H9 (cell line): ENCODE data around the gene P2RY8. TPM values are rescaled to one million over a fixed set of nuclear protein-coding genes. Genes with fewer than 3 reads are reported as not detected.

ENCODE experiments used
- DNase-seq: peaks from one replicate; pipeline ENCODE4 v3.0.0-alpha.2; 2017
- H2AFZ ChIP-seq: one replicate; pipeline ENCODE4 v1.6.1; 2013; ENCODE audit warnings: mild to moderate bottlenecking, low read length, control low read depth, moderate library complexity
- H2AK5ac ChIP-seq: 2 replicates; pipeline ENCODE4 v1.6.1; 2013; ENCODE audit warnings: low read length, control low read depth, mixed read lengths; ENCODE audit not compliant: insufficient read length
- H2BK120ac ChIP-seq: one replicate; pipeline ENCODE4 v1.6.1; 2013; ENCODE audit warnings: low read depth, mild to moderate bottlenecking, low read length, control low read depth, inconsistent platforms; ENCODE audit not compliant: poor library complexity, severe bottlenecking
- H2BK12ac ChIP-seq: 2 replicates; pipeline ENCODE4 v1.6.1; 2013; ENCODE audit warnings: low read length, control low read depth, mixed read lengths, low read depth; ENCODE audit not compliant: insufficient read length
- H2BK15ac ChIP-seq: 2 replicates; pipeline ENCODE4 v1.6.1; 2013; ENCODE audit warnings: low read depth, low read length, control low read depth
- H2BK20ac ChIP-seq: one replicate; pipeline ENCODE4 v1.6.1; 2013; ENCODE audit warnings: low read depth, mild to moderate bottlenecking, low read length, control low read depth, inconsistent platforms; ENCODE audit not compliant: poor library complexity, severe bottlenecking
- H2BK5ac ChIP-seq: 2 replicates; pipeline ENCODE4 v1.6.1; 2013; ENCODE audit warnings: low read length, control low read depth, mixed read lengths; ENCODE audit not compliant: insufficient read length
- H3K14ac ChIP-seq: 2 replicates; pipeline ENCODE4 v1.6.1; 2013; ENCODE audit warnings: low read length, control low read depth; ENCODE audit not compliant: insufficient read depth
- H3K18ac ChIP-seq: 2 replicates; pipeline ENCODE4 v1.6.1; 2013; ENCODE audit warnings: low read depth, mild to moderate bottlenecking, mixed read lengths, low read length, control low read depth; ENCODE audit not compliant: insufficient read length
- H3K23ac ChIP-seq: 2 replicates; pipeline ENCODE4 v1.6.1; 2013; ENCODE audit warnings: low read length, control low read depth, mixed read lengths, low read depth; ENCODE audit not compliant: insufficient read length
- H3K23me2 ChIP-seq: 2 replicates; pipeline ENCODE4 v1.6.1; 2013; ENCODE audit warnings: low read depth, mild to moderate bottlenecking, mixed read lengths, low read length, control low read depth; ENCODE audit not compliant: insufficient read length, poor library complexity, severe bottlenecking
- H3K27ac ChIP-seq: 2 replicates; pipeline ENCODE4 v1.5.1; 2013; ENCODE audit warnings: low read length, control low read depth, mixed read lengths, low read depth; ENCODE audit not compliant: insufficient read length
- H3K27me3 ChIP-seq: 2 replicates; pipeline ENCODE4 v1.6.1; 2013; ENCODE audit warnings: low read length, control low read depth, inconsistent platforms; ENCODE audit not compliant: insufficient read depth
- H3K4ac ChIP-seq: 2 replicates; pipeline ENCODE4 v1.6.1; 2013; ENCODE audit warnings: low read depth, mild to moderate bottlenecking, control low read depth, inconsistent platforms, low read length, moderate library complexity
- H3K4me1 ChIP-seq: 2 replicates; pipeline ENCODE4 v1.6.1; 2013; ENCODE audit warnings: low read length, control low read depth, inconsistent platforms; ENCODE audit not compliant: insufficient read depth
- H3K4me2 ChIP-seq: 2 replicates; pipeline ENCODE4 v1.6.1; 2013; ENCODE audit warnings: low read length, control low read depth, mixed read lengths; ENCODE audit not compliant: insufficient read length, insufficient read depth
- H3K56ac ChIP-seq: 2 replicates; pipeline ENCODE4 v1.6.1; 2013; ENCODE audit warnings: low read depth, mild to moderate bottlenecking, mixed read lengths, low read length, control low read depth; ENCODE audit not compliant: insufficient read length
- H3K79me1 ChIP-seq: 2 replicates; pipeline ENCODE4 v1.6.1; 2013; ENCODE audit warnings: low read depth, mild to moderate bottlenecking, moderate library complexity, low read length, control low read depth, inconsistent platforms; ENCODE audit not compliant: insufficient read depth, poor library complexity, severe bottlenecking
- H3K79me2 ChIP-seq: 2 replicates; pipeline ENCODE4 v1.6.1; 2013; ENCODE audit warnings: low read length, control low read depth, inconsistent platforms; ENCODE audit not compliant: insufficient read depth
- H3K9ac ChIP-seq: 2 replicates; pipeline ENCODE4 v1.6.1; 2013; ENCODE audit warnings: low read length, control low read depth, mixed read lengths; ENCODE audit not compliant: insufficient read length; ENCODE audit errors: extremely low read depth
- H3K9me3 ChIP-seq: one replicate; pipeline ENCODE4 v1.6.1; 2013; ENCODE audit warnings: low read depth, low read length, inconsistent platforms; ENCODE audit not compliant: control insufficient read depth
- H3T11ph ChIP-seq: one replicate; pipeline ENCODE4 v1.6.1; 2013; ENCODE audit warnings: mild to moderate bottlenecking, low read length, control low read depth, inconsistent platforms
- H4K20me1 ChIP-seq: one replicate; pipeline ENCODE4 v1.6.1; 2013; ENCODE audit not compliant: control insufficient read depth, insufficient read length, insufficient read depth
- H4K5ac ChIP-seq: 2 replicates; pipeline ENCODE4 v1.6.1; 2013; ENCODE audit warnings: low read depth, mild to moderate bottlenecking, mixed read lengths, low read length, control low read depth; ENCODE audit not compliant: insufficient read length
- H4K8ac ChIP-seq: replicated peaks from 2 replicates; pipeline ENCODE4 v1.6.1; 2013; ENCODE audit warnings: low read length, control low read depth, mixed read lengths, low read depth; ENCODE audit not compliant: insufficient read length
- H4K91ac ChIP-seq: 2 replicates; pipeline ENCODE4 v1.6.1; 2013; ENCODE audit warnings: low read depth, mild to moderate bottlenecking, moderate library complexity, mixed read lengths, low read length, control low read depth; ENCODE audit not compliant: insufficient read length
- H3K27ac Mint-ChIP-seq, 3 experiments: 2 replicates in 2 of 3; 3 replicates in 1 of 3; pipeline ENCODE4 v1.8.0; 2020 to 2021; ENCODE audit warnings: mixed read lengths in 3 of 3, mild to moderate bottlenecking in 1 of 3, moderate library complexity in 1 of 3
- H3K27me3 Mint-ChIP-seq: 2 replicates; pipeline ENCODE4 v1.8.0; 2021; ENCODE audit warnings: low read depth, mild to moderate bottlenecking, moderate library complexity, mixed read lengths
- H3K36me3 Mint-ChIP-seq, 3 experiments: 2 replicates in 2 of 3; 3 replicates in 1 of 3; pipeline ENCODE4 v1.8.0; 2020 to 2021; ENCODE audit warnings: low read depth in 3 of 3, mixed read lengths in 3 of 3; ENCODE audit not compliant: insufficient read depth in 1 of 3
- H3K4me1 Mint-ChIP-seq, 2 experiments: 2 replicates each; pipeline ENCODE4 v1.8.0; 2020; ENCODE audit warnings: mixed read lengths in 2 of 2
- H3K4me3 Mint-ChIP-seq, 2 experiments: 2 replicates in 1 of 2; 3 replicates in 1 of 2; pipeline ENCODE4 v1.8.0; 2020 to 2021; ENCODE audit warnings: mild to moderate bottlenecking in 2 of 2, mixed read lengths in 2 of 2, moderate library complexity in 1 of 2
- H3K9me3 Mint-ChIP-seq, 2 experiments: 2 replicates in 1 of 2; 3 replicates in 1 of 2; pipeline ENCODE4 v1.8.0; 2020; ENCODE audit warnings: mild to moderate bottlenecking in 2 of 2, mixed read lengths in 2 of 2, moderate library complexity in 1 of 2
- CTCF ChIP-seq: fragments of 200-600 bp; sonication (generic); conservative IDR thresholded peaks from 3 replicates; pipeline ENCODE4 v1.8.0; 2021; ENCODE audit warnings: antibody characterized with exemption, mild to moderate bottlenecking
- WGBS: extraction: QIAGEN DNeasy Blood & Tissue Kit; methylation state at CpG from one replicate; pipeline ENCODE4 v1.1.7; 2013; ENCODE audit warnings: missing lambda C conversion rate, low lambda C conversion rate, mixed read lengths; ENCODE audit not compliant: insufficient read length; ENCODE audit errors: extremely low coverage; 5-methylcytosine and 5-hydroxymethylcytosine counted together
- total RNA-seq: library from RNA; stranded (reverse); gene quantifications from 2 replicates; pipeline ENCODE4 v1.2.1, GENCODE V29; 2021

Gene P2RY8
- total RNA-seq, 1 experiment from 2014 or later = not detected

- no peak overlapping the region for H3K27ac ChIP-seq
- H3K27ac Mint-ChIP-seq = no peak overlapping the region
- H4K8ac ChIP-seq = no peak overlapping the region
- H3K4me1 ChIP-seq = no peaks in the 10 kb centered on the region
- no peak overlapping the region for H2AFZ ChIP-seq
- H2BK12ac ChIP-seq = no peak overlapping the region
- no peak overlapping the region for H3T11ph ChIP-seq
- no peak overlapping the region for H2BK5ac ChIP-seq
- H3K27me3 ChIP-seq = no peaks in the 10 kb centered on the region
- no peak overlapping the region for H2BK120ac ChIP-seq
- no peak overlapping the region for H2AK5ac ChIP-seq
- no peak overlapping the region for H3K18ac ChIP-seq
- H3K23me2 ChIP-seq = no peaks in the 10 kb centered on the region
- H3K9me3 Mint-ChIP-seq = peaks cover 7 to 12% of the 10 kb centered on the region in 2 experiments; a peak in 4 of 5 replicates
- no peak for DNase-seq
- no peaks in the 10 kb centered on the region for H4K20me1 ChIP-seq
- H3K56ac ChIP-seq = no peak overlapping the region
- no peak overlapping the region for H3K14ac ChIP-seq
- no peak overlapping the region for H2BK15ac ChIP-seq
- no peak overlapping the region for H2BK20ac ChIP-seq
- H3K9me3 ChIP-seq = no peaks in the 10 kb centered on the region
- no peak for TF ChIP-seq CTCF
- H4K91ac ChIP-seq = no peak overlapping the region
- no peaks in the 10 kb centered on the region for H3K79me1 ChIP-seq
- H3K4me2 ChIP-seq = no peak overlapping the region
- H3K36me3 Mint-ChIP-seq = no peaks in the 10 kb centered on the region
- H3K27me3 Mint-ChIP-seq = peaks cover 3% of the 10 kb centered on the region; the same call in 1 of the 2 replicates
- no peak overlapping the region for H3K4me3 Mint-ChIP-seq
- peaks cover 0 to under 1% of the 10 kb centered on the region in 2 experiments; a peak in 1 of 4 replicates for H3K4me1 Mint-ChIP-seq
- H3K9ac ChIP-seq = no peak overlapping the region
- H3K4ac ChIP-seq = no peak overlapping the region
- no peak overlapping the region for H3K23ac ChIP-seq
- no peaks in the 10 kb centered on the region for H3K79me2 ChIP-seq
- WGBS = no CpG with 5 or more reads among the region's 2 CpGs
- H4K5ac ChIP-seq = no peak overlapping the region
These were observed 40.9 kb upstream of the P2RY8 start for GRCh38 chrX:1577845-1578244.
